ENCODE results near the gene CNKSR1.

Gene CNKSR1

DNA sequence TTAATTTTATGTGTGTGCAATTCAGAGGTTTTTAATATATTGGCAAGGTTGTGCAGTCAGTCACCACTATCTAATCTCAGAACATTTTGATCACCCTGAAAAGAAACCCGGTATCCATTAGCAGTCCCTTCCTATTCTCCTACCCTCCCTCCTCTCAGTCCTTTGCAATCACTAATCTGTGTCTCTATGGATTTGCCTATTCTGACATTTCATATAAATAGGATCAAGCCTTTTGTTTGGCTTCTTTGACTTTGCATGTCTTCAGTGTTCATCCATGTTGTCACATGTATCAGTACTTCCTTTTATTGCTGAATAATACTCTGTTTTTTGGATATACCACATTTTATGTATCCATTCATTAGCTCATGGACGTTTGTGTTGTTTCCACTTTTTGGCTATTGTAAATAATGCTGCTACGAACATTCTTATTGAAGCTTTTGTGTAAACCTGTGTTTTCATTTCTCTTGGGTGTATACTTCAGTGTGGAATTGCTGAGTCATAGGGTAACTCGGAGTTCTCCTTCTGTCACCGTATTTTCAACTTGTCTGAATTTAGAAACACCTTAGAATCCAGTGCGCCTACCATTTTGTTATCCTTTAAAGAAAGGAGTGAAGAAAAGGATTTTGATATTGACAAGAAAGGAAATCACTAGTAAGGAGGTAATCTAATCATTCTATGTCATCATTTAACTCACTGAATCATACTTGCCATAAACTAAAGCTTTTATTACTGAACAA is 60.1 kb downstream of the CNKSR1 start:
- no peak overlapping the region for H3K4me3 ChIP-seq (replicated peaks; ENCODE audit: insufficient read depth, low read length)
- DNase-seq (ENCODE audit: low read depth in 1 of 2, low spot score in 1 of 2), result no peak
- no peaks in the 10 kb centered on the region for H3K27me3 ChIP-seq (ENCODE audit: insufficient read depth, poor library complexity, severe bottlenecking)
- peak overlapping the region; percentile 21 for H3K27ac ChIP-seq (replicated peaks)
- TF ChIP-seq SPI1 (IDR thresholded peaks at IDR 0.05; ENCODE audit: borderline replicate concordance, low read depth) (no peak), REST (IDR thresholded peaks at IDR 0.05; ENCODE audit: insufficient replicate concordance, low read depth) (no peak), POLR2AphosphoS5 (IDR thresholded peaks at IDR 0.05; ENCODE audit: low read depth) (no peak), GABPA (IDR thresholded peaks at IDR 0.05; ENCODE audit: low read depth) (no peak)
- TF ChIP-seq, protein P1, sequence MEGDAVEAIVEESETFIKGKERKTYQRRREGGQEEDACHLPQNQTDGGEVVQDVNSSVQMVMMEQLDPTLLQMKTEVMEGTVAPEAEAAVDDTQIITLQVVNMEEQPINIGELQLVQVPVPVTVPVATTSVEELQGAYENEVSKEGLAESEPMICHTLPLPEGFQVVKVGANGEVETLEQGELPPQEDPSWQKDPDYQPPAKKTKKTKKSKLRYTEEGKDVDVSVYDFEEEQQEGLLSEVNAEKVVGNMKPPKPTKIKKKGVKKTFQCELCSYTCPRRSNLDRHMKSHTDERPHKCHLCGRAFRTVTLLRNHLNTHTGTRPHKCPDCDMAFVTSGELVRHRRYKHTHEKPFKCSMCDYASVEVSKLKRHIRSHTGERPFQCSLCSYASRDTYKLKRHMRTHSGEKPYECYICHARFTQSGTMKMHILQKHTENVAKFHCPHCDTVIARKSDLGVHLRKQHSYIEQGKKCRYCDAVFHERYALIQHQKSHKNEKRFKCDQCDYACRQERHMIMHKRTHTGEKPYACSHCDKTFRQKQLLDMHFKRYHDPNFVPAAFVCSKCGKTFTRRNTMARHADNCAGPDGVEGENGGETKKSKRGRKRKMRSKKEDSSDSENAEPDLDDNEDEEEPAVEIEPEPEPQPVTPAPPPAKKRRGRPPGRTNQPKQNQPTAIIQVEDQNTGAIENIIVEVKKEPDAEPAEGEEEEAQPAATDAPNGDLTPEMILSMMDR (IDR thresholded peaks at IDR 0.05; ENCODE audit: insufficient read depth, low read length), result no peak
